HEK293T (cell line): ENCODE data around the gene GPR39.

Source experiments
- BHLHE40 ChIP-seq: fragments of 450-650 bp; IDR thresholded peaks from 2 replicates; pipeline ENCODE4 v1.6.1; 2016; ENCODE audit warnings: mild to moderate bottlenecking, moderate library complexity, borderline replicate concordance
- ELF4 ChIP-seq: fragments of 450-650 bp; IDR thresholded peaks from 2 replicates; pipeline ENCODE4 v1.6.1; 2017; ENCODE audit warnings: antibody characterized with exemption
- FOXA1 ChIP-seq: fragments of 450-650 bp; IDR thresholded peaks from 2 replicates; pipeline ENCODE4 v1.6.1; 2016; ENCODE audit warnings: mild to moderate bottlenecking
- FOXM1 ChIP-seq: fragments of 450-650 bp; IDR thresholded peaks from 2 replicates; pipeline ENCODE4 v1.6.1; 2017; ENCODE audit warnings: mild to moderate bottlenecking, borderline replicate concordance
- HDGF ChIP-seq: fragments of 450-650 bp; IDR thresholded peaks from 2 replicates; pipeline ENCODE4 v1.6.1; 2017; ENCODE audit warnings: antibody characterized with exemption, borderline replicate concordance
- L3MBTL2 ChIP-seq: fragments of 450-650 bp; conservative IDR thresholded peaks from 2 replicates; pipeline ENCODE4 v1.6.1; 2016; ENCODE audit warnings: mild to moderate bottlenecking
- PKNOX1 ChIP-seq: fragments of 450-650 bp; IDR thresholded peaks from 2 replicates; pipeline ENCODE4 v1.6.1; 2016
- SP1 ChIP-seq: fragments of 450-650 bp; IDR thresholded peaks from 2 replicates; pipeline ENCODE4 v1.6.1; 2017
- TARDBP ChIP-seq: fragments of 450-650 bp; IDR thresholded peaks from 2 replicates; pipeline ENCODE4 v1.6.1; 2016
- ZNF384 ChIP-seq: fragments of 450-650 bp; IDR thresholded peaks from 2 replicates; pipeline ENCODE4 v1.6.1; 2016

- TF ChIP-seq FOXA1 (no peak), PKNOX1 (no peak), ZNF384 (no peak), BHLHE40 (no peak), ELF4 (no peak), FOXM1 (no peak), SP1 (no peak), TARDBP (no peak), HDGF (no peak), L3MBTL2 (no peak)
Observed at GRCh38 chr2:132668189-132668823, 251.7 kb downstream of the GPR39 start.
